DND-41 (cell line): Measurements from ENCODE around the gene WDR41.

ENCODE experiments used
- ATAC-seq: fragments of 200-7000 bp; cut with Tn5 transposase; 3 replicates; pipeline ENCODE4 v1.9.1; 2021; ENCODE audit warnings: low read depth; ENCODE audit not compliant: insufficient read depth
- DNase-seq: peaks from one replicate; pipeline ENCODE4 v3.0.0-alpha.2; 2020
- H2AFZ ChIP-seq: 2 replicates; pipeline ENCODE4 v1.6.0; 2012; ENCODE audit warnings: low read depth, low read length
- H3K27ac ChIP-seq: 2 replicates; pipeline ENCODE4 v1.5.1; 2012; ENCODE audit warnings: low read length, inconsistent platforms
- H3K27me3 ChIP-seq: fragments of 200-600 bp; sonication (generic); 2 replicates; pipeline ENCODE4 v1.6.0; 2012; ENCODE audit warnings: low read length, mild to moderate bottlenecking, inconsistent platforms; ENCODE audit not compliant: insufficient read depth, poor library complexity
- H3K36me3 ChIP-seq: 2 replicates; pipeline ENCODE4 v1.5.1; 2012; ENCODE audit warnings: low read length, inconsistent platforms; ENCODE audit not compliant: insufficient read depth
- H3K4me1 ChIP-seq: 2 replicates; pipeline ENCODE4 v1.5.1; 2012; ENCODE audit warnings: mild to moderate bottlenecking, low read length; ENCODE audit not compliant: insufficient read depth
- H3K4me2 ChIP-seq: 2 replicates; pipeline ENCODE4 v1.6.0; 2012; ENCODE audit warnings: mild to moderate bottlenecking, moderate library complexity, low read length, inconsistent platforms; ENCODE audit not compliant: insufficient read depth
- H3K4me3 ChIP-seq, 2 experiments: fragments of 200-600 bp in 1 of 2; shearing (Covaris generic) in 1 of 2; 2 replicates each; pipeline ENCODE4 v1.5.1; 2012 to 2016; ENCODE audit warnings: inconsistent platforms in 2 of 2, low read length in 2 of 2, mild to moderate bottlenecking in 2 of 2, low read depth in 1 of 2, moderate library complexity in 1 of 2
- H3K79me2 ChIP-seq: 2 replicates; pipeline ENCODE4 v1.6.0; 2012; ENCODE audit warnings: low read length, inconsistent platforms; ENCODE audit not compliant: insufficient read depth
- H3K9ac ChIP-seq: 2 replicates; pipeline ENCODE4 v1.6.0; 2012; ENCODE audit warnings: low read depth, mild to moderate bottlenecking, inconsistent platforms, low read length, moderate library complexity
- H3K9me3 ChIP-seq: 2 replicates; pipeline ENCODE4 v1.5.1; 2012; ENCODE audit warnings: low read length, moderate library complexity, mild to moderate bottlenecking, inconsistent platforms; ENCODE audit not compliant: insufficient read depth, severe bottlenecking
- H4K20me1 ChIP-seq: 2 replicates; pipeline ENCODE4 v1.6.0; 2012; ENCODE audit warnings: low read length; ENCODE audit not compliant: insufficient read depth
- EZH2 ChIP-seq: IDR thresholded peaks from 3 replicates; pipeline ENCODE4 v1.6.1; 2012; ENCODE audit warnings: borderline replicate concordance, low read depth, mild to moderate bottlenecking, moderate library complexity, low read length, inconsistent platforms; ENCODE audit not compliant: severe bottlenecking
- TF ChIP-seq, protein P1 (sequence below): IDR thresholded peaks from 2 replicates; pipeline ENCODE4 v1.5.1; 2012; ENCODE audit warnings: borderline replicate concordance, low read length, moderate library complexity, mild to moderate bottlenecking; ENCODE audit not compliant: poor library complexity, severe bottlenecking; ENCODE audit errors: extremely low read depth

WDR41 gene

DNA sequence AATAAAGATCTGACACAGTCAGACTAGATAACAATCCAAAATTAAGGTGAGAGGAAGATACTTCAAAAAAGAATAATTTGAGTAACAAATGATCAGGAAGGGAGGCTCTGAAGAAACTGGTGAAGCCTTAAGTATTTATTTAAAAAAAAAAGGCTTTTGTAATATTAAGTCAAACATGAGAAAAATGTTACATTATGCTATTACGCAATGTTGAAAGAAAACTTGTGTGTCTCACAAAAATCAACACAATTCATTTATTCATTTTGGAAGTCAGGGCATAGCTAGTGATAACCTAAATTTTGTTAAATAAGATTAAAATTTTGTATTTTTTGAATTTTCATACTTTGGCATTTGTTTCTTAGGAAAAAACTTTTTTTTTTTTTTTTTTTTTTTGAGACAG, 28.2 kb downstream of the WDR41 start:
- Histone ChIP-seq H3K4me2 (no peak overlapping the region), H3K79me2 (no peaks in the 10 kb centered on the region), H4K20me1 (no peaks in the 10 kb centered on the region), H3K27ac (no peak overlapping the region), H3K36me3 (peaks cover 5% of the 10 kb centered on the region; the same call in 1 of the 2 replicates), H2AFZ (no peak overlapping the region), H3K27me3 (no peaks in the 10 kb centered on the region), H3K4me3 (no peak overlapping the region), H3K4me1 (no peaks in the 10 kb centered on the region), H3K9ac (no peak overlapping the region), H3K9me3 (no peaks in the 10 kb centered on the region)
- DNase-seq (no peak), ATAC-seq (no peak)
- no peak for TF ChIP-seq EZH2
- TF ChIP-seq, protein P1, sequence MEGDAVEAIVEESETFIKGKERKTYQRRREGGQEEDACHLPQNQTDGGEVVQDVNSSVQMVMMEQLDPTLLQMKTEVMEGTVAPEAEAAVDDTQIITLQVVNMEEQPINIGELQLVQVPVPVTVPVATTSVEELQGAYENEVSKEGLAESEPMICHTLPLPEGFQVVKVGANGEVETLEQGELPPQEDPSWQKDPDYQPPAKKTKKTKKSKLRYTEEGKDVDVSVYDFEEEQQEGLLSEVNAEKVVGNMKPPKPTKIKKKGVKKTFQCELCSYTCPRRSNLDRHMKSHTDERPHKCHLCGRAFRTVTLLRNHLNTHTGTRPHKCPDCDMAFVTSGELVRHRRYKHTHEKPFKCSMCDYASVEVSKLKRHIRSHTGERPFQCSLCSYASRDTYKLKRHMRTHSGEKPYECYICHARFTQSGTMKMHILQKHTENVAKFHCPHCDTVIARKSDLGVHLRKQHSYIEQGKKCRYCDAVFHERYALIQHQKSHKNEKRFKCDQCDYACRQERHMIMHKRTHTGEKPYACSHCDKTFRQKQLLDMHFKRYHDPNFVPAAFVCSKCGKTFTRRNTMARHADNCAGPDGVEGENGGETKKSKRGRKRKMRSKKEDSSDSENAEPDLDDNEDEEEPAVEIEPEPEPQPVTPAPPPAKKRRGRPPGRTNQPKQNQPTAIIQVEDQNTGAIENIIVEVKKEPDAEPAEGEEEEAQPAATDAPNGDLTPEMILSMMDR: no peak

DNA sequence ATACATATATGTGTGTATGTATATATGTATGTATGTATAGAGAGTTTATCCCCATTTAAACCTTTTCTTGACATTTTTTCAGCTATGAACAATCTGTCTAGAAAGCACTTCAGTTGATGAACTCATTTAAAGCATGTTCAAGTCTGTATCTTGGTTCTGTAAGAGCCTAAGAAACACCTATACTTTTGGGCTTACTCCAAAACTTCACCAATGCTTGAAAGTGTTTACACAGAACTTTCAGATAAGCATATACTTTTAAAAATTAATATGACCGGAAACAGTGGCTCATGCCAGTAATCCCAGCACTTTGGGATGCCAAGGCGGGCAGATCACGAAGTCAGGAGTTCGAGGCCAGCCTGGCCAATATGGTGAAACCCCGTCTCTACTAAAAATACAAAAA, 30.8 kb downstream of the WDR41 start:
- ATAC-seq (no peak), DNase-seq (no peak)
- Histone ChIP-seq H3K9ac (no peak overlapping the region), H2AFZ (no peak overlapping the region), H3K27ac (no peak overlapping the region), H3K9me3 (no peaks in the 10 kb centered on the region), H3K4me2 (no peak overlapping the region), H3K4me3 (no peak overlapping the region), H3K36me3 (peaks cover 5% of the 10 kb centered on the region; the same call in 1 of the 2 replicates), H4K20me1 (no peaks in the 10 kb centered on the region), H3K4me1 (no peaks in the 10 kb centered on the region), H3K27me3 (no peaks in the 10 kb centered on the region), H3K79me2 (no peaks in the 10 kb centered on the region)
- TF ChIP-seq EZH2: no peak
- TF ChIP-seq, protein P1: no peak

DNA sequence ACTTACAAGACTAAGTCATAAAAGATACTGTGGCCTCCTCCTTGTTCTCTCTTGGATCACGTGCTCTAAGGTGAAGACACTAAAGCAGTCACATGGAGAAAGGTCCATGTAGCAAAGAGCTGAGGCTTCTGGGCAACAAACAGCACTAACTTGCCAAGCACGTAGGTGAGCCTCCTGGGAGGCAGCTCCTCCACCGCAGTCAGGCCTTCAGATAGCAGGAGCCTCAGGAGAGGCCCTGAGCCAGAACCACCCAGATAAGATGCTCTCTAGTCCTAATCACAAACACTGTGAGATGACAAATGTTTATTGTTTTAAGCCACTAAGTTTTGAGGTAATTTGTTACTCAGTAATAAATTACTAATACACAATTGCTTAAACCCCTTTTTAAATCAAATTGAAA, 38.0 kb downstream of the WDR41 start:
- Histone ChIP-seq H3K27me3 (no peaks in the 10 kb centered on the region), H3K79me2 (no peaks in the 10 kb centered on the region), H3K9ac (no peak overlapping the region), H3K4me3 (no peak overlapping the region), H4K20me1 (no peaks in the 10 kb centered on the region), H3K4me2 (no peak overlapping the region), H3K9me3 (no peaks in the 10 kb centered on the region), H3K36me3 (peaks cover 10% of the 10 kb centered on the region), H3K27ac (no peak overlapping the region), H2AFZ (no peak overlapping the region), H3K4me1 (no peaks in the 10 kb centered on the region)
- no peak for TF ChIP-seq EZH2
- TF ChIP-seq, protein P1: no peak
- DNase-seq: no peak
- ATAC-seq: no peak

DNA sequence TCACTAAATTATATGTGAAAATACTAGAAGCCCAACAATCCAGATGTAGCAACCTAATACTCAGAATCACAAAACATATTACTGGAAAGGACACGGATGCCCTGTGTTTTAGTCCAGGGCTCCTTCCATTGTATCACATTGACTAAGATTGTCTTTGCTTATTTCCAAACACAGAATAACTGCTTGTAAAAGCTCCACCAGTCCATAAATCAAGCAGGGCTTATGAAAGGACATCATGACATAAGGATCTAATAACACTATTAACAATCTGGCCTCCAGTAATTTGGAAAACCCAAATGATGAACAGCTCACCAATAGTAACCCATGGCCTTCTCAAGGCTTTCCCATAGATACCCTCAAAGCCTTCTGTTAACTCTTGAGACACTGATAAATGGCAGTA, 39.8 kb downstream of the WDR41 start:
- no peaks in the 10 kb centered on the region for H4K20me1 ChIP-seq
- ATAC-seq (no peak), DNase-seq (no peak)
- H2AFZ ChIP-seq: no peak overlapping the region
- H3K79me2 ChIP-seq: no peaks in the 10 kb centered on the region
- TF ChIP-seq, protein P1: no peak
- TF ChIP-seq EZH2: no peak
- no peak overlapping the region for H3K9ac ChIP-seq
- H3K36me3 ChIP-seq: peaks cover 26% of the 10 kb centered on the region
- no peaks in the 10 kb centered on the region for H3K4me1 ChIP-seq
- H3K9me3 ChIP-seq: no peaks in the 10 kb centered on the region
- no peak overlapping the region for H3K4me2 ChIP-seq
- no peaks in the 10 kb centered on the region for H3K27me3 ChIP-seq
- no peak overlapping the region for H3K4me3 ChIP-seq
- H3K27ac ChIP-seq: no peak overlapping the region
